IPS DF 19.7 (cell line): ENCODE results near the gene LMX1A.

Experiments used
- DNase-seq: peaks from one replicate; pipeline ENCODE4 v3.0.0-alpha.2; 2013; ENCODE audit warnings: low read depth, low spot score

LMX1A gene

GRCh38 chr1:165224504-165224903 is 132.0 kb downstream of the LMX1A start:
- no peak for DNase-seq

DNA sequence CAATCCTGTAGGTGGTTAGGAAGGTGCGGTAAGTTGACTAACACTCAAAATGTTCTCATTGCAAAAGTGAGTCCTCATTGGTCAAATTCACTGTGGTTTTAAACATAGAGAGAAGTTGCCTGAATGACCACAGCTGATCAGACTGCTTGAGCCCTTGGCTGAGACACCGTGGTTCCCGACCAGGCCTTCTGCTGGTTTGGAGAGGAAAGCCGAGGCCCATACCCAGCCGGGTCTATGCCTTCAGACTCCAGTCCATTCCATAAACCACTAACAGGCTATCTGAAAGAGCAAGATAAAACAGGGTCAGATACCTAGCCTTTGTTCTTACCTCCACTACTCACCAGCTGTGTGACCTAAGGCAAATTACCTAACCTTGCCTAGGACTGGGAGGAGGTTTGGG is 133.9 kb downstream of the LMX1A start:
- DNase-seq: no peak

DNA sequence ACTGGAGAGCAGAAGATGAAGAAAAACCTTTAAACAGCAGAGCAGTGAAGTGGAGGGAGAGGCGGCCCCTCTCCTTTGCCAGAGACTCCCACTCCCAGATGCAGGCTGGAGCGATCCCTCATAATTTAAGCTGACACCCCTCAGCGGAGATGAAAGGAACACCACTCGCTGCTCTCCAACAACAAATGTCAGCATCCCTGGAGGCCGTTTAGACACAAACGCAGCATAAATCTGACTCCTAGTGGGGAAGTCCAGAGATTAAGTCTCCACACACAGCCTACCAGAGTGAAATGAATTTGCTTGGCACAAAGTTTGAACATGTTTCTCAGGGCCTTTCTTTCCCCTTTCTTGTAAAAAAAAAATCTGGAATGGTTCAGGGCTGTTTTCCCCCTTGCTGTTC is 137.8 kb downstream of the LMX1A start:
- DNase-seq: no peak

- no peak for DNase-seq
Measured at GRCh38 chr1:165217958-165218357, 138.6 kb downstream of the LMX1A start.

DNA sequence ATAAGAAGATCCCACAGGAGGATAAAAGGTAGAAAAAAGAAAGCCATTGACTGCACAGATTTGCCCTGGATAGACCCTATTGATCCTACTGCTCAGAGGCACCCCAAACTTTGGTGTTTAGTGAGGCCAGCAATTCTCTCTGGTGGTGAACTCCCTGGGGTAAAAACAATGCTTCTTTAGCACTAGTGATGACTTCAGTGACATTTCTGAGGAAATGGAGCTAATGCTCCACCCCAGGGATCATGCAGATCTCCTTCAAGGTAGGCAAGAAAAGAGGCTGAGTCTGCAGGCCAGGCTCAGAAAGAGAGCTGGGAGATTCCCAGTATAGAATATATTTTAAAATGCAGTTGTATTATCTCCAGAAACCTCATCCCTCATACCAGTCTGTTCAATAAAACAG is 140.3 kb downstream of the LMX1A start:
- DNase-seq: no peak

- DNase-seq: no peak
Measured at GRCh38 chr1:165215676-165216075, 140.8 kb downstream of the LMX1A start.

DNA sequence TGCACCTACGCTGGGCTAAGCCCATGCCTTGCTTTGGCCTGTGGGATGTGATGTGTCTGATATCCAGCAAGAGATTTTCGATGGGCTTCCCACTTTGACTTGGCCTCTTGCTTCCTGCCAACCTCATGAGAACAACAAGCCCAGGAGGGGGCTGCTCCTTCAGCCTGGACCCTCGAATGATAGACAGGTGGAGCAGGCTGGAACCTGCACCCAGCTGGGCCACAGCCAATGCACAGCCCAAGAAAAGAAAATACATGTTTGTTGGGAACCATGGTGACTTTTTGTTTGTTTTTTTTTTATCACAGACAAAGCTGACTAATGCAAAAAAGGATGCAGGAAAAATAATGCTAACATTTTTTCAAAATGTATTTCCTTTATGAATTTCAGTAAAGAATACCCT is 144.3 kb downstream of the LMX1A start:
- DNase-seq: no peak

- DNase-seq: no peak
Measured at GRCh38 chr1:165207853-165208515, 148.5 kb downstream of the LMX1A start.

DNA sequence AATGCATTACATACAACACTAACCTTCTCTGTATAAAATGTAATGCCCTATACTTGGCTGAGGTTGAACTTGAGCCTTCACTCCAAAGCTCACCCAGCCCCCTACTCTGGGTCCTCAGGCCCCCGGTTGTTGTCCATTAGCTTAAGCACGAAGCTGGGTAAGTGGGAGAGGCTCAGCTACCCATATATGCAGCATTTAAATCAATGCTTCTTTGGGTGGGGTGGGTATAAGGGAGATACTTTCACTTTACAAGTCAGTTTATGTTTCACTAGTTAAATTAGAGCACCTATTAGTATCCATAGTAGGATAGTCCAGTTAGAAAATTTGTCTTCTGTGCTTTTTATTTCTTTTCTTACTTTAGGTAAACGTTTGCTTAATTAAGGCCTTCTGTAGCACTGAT is 151.4 kb downstream of the LMX1A start:
- no peak for DNase-seq

DNA sequence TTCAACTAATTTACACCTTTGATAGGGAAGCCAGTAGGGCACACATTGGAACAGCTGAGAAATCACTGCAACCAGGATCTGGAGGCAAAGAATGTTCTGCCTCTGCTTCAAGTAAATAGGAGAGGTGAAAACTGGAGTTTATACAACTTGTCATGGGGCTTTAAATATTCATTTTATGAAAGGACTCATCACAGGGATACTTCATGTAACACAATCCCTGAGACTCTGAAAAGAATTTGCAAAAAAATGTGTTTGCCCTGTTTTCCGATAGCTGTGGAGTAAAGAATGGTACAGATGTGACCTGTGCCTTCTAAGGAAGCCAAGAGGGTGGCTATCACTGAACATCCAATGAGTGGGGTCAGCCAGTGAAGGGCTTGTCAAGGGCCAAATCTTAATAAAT is 152.0 kb downstream of the LMX1A start:
- DNase-seq: no peak

DNA sequence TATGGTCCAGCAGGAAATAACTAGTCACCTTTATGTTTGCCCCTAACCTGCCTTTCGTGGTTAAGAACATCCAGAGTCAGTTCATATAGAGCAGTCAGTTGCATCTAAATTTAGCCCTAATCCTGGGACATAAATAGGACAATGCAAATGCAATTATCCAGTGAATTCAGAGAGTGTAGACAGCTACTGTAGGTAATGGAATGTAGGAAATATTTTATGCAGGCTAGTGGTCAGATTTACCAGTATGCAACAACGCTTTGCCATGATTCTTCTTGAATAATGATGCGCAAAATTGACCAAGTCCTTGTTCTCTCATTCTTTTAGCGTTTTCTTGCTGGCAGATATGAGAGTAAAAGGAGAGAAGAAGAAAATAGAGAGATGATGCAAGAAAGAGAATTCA is 165.4 kb downstream of the LMX1A start:
- DNase-seq: no peak

DNA sequence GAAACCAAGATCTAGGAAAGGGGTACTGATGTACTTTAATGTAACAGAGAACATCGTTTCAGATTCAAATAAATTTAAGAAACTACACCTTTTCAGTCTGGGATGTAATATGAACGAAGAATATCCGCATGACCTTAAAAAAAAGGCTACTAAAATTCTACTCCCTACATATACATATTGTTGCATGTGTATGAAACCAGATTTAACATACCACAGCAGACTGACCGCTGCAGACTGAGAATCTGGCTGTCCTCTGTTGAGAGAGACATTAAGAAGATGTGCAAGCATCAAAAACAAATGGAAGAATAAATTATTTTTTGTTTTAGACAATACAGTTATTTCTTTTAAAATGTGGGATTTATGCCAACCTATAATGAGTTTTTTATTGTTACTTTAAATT is 166.6 kb downstream of the LMX1A start:
- no peak for DNase-seq

DNA sequence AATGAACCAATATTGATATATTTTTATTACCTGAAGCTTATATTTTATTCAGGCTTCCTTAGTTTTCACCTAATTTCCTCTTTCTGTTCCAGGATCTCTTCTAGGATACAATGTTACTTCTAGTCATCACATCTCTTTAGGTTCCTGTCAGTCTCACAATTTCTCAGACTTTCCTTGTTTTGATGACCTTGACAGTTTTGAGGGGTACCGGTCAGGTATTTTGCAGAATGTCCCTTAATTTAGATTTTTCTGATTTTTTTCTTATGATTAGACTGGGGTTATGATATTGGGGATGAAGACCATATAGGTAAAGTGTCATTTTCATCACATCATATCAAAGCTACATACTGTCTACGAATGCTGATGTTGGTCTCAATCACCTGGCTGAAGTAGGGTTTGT is 167.5 kb downstream of the LMX1A start:
- no peak for DNase-seq

GRCh38 chr1:165187031-165188009 is 169.2 kb downstream of the LMX1A start:
- DNase-seq: no peak

- DNase-seq: no peak
Measured at GRCh38 chr1:165185161-165185889, 171.2 kb downstream of the LMX1A start.

GRCh38 chr1:165182975-165183374 is 173.5 kb downstream of the LMX1A start:
- DNase-seq: no peak

DNA sequence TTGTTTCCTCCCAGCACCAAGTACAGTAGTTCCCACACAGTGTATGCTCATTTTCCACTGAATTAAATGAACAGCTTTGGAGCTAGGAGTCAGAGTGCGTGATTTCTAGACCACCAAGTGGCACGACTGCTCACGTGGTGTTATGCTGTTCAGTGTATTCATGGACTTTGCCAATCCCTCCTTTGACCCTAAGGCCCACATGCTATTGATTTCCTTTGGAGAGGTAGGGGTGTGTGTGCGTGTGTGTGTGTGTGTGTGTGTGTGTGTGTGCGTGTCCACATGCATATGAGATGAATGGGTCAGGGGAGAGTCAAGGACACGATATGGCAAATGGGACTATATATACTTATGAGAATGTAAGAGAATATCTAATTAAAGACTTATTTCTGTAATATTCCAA is 177.2 kb downstream of the LMX1A start:
- DNase-seq: no peak

DNA sequence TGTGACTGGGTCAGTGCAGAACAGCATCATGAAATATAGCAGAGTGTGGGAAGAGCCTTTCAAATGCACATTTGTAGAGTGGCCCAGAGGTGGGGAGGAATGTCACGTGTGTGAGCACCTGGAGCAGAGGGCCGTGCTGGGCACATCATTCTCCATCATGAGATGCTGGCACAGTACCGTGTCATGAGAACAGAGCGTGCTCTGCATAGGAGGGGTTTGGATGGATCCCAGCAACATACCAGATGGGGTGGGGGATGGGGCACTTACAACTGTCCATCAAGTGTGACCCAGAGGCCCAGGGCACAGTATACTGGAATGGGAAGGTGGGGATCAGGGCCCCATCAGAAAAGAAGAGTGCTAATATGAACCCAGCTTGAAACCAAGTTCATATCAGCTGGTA is 182.0 kb downstream of the LMX1A start:
- no peak for DNase-seq

DNA sequence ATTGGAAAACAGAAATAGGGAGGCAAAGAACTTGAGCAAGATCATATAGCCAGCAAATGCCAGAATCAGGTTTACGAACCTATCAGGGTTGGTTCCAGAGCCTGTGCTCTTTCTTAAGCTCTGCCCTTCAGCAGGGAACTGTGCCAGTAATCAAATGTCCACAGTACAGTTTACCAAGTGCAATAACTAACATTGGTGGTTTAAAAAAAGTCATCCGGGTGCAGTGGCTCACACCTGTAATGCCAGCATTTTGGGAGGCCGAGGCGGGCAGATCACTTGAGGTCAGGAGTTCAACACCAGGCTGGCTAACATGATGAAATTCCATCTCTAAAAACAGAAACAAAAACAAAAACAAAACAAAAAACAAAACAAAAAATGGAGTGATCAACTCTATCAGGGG is 182.7 kb downstream of the LMX1A start:
- DNase-seq: no peak

- no peak for DNase-seq
Measured at GRCh38 chr1:165173409-165173808, 183.1 kb downstream of the LMX1A start.

- DNase-seq: no peak
Measured at GRCh38 chr1:165172666-165173065, 183.8 kb downstream of the LMX1A start.

DNA sequence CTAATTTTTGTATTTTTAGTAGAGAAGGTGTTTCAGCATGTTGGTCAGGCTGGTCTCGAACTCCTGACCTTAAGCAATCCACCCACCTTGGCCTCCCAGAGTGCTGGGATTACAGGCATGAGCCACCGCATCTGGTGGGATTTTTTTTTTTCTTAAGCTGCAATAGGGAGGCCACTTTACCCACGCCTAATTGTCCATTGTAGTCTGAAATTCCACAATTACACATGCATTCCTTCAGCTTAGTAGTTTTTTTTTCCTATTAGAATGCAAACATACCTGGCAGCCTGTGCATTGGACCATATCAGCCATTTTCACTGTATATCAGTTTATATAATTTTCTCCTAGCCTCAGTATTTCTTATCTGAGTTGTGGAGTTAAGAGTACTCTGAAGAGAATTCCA is 186.8 kb downstream of the LMX1A start:
- DNase-seq: no peak
